IgD-negative memory B cell (primary cell): ENCODE measurements around the gene MAGI3. TPM values are rescaled to one million over a fixed set of nuclear protein-coding genes. Genes with fewer than 3 reads are reported as not detected.
"Not testable (repeated sequence)": the region's sequence is repeated elsewhere in the genome, so short reads cannot be mapped to it uniquely, and the experiment has no call there.

Experiments
- H3K27ac Mint-ChIP-seq, 3 donors: one replicate each; pipeline ENCODE4 v1.8.0; 2020 to 2022; ENCODE audit warnings: mild to moderate bottlenecking in 3 of 3, mixed read lengths in 3 of 3, moderate library complexity in 1 of 3
- H3K27me3 Mint-ChIP-seq: one replicate; pipeline ENCODE4 v1.8.0; 2021; ENCODE audit warnings: mixed read lengths
- H3K36me3 Mint-ChIP-seq: one replicate; pipeline ENCODE4 v1.8.0; 2020; ENCODE audit warnings: mild to moderate bottlenecking, mixed read lengths
- H3K4me1 Mint-ChIP-seq, 3 donors: one replicate each; pipeline ENCODE4 v1.8.0; 2020 to 2022; ENCODE audit warnings: mixed read lengths in 3 of 3, mild to moderate bottlenecking in 1 of 3
- H3K4me3 Mint-ChIP-seq, 4 donors: one replicate each; pipeline ENCODE4 v1.8.0; 2020 to 2022; ENCODE audit warnings: mild to moderate bottlenecking in 4 of 4, mixed read lengths in 4 of 4, moderate library complexity in 3 of 4
- H3K9me3 Mint-ChIP-seq, 3 donors: one replicate each; pipeline ENCODE4 v1.8.0; 2020 to 2021; ENCODE audit warnings: mixed read lengths in 3 of 3, mild to moderate bottlenecking in 1 of 3
- polyA plus RNA-seq: library from polyadenylated mRNA; unstranded; fragments of 300-500 nt; fragmentation: Illumina TruSeq; gene quantifications from one replicate; pipeline ENCODE4 v1.2.3, GENCODE V29; 2021

The MAGI3 gene
- polyA plus RNA-seq, 1 donor from 2014 or later = 0.36 TPM

- Mint-ChIP-seq H3K36me3 (peaks cover 21% of the 10 kb centered on the region), H3K9me3 (peaks cover 5 to 16% (median 11%) of the 10 kb centered on the region in 3 donors), H3K27ac (no peak overlapping the region), H3K4me3 (no peak overlapping the region), H3K27me3 (no peaks in the 10 kb centered on the region), H3K4me1 (peaks cover 0 to 3% (median 2%) of the 10 kb centered on the region in 3 donors)
Observed at GRCh38 chr1:113692824-113693431, 302.6 kb downstream of the MAGI3 start.

- Mint-ChIP-seq H3K36me3 (peaks cover 21% of the 10 kb centered on the region), H3K27ac (peak overlapping the region in 1 of 3 donors; percentile 0)
Observed at GRCh38 chr1:113694910-113695309, 304.6 kb downstream of the MAGI3 start.

GRCh38 chr1:113701429-113701828 is 311.1 kb downstream of the MAGI3 start:
- peaks cover 0 to 2% (median 0%) of the 10 kb centered on the region in 3 donors for H3K9me3 Mint-ChIP-seq
- H3K27me3 Mint-ChIP-seq = no peaks in the 10 kb centered on the region
- peaks cover 5% of the 10 kb centered on the region for H3K36me3 Mint-ChIP-seq
- peaks cover 4 to 10% (median 8%) of the 10 kb centered on the region in 3 donors for H3K4me1 Mint-ChIP-seq
- H3K4me3 Mint-ChIP-seq = peak overlapping the region in 1 of 4 donors; percentile 47
- H3K27ac Mint-ChIP-seq = peak overlapping the region in 1 of 3 donors; percentile 63

More at GRCh38 chr1:113694910-113695309, 304.6 kb downstream of the MAGI3 start:
- H3K9me3 Mint-ChIP-seq = peaks cover 5 to 16% (median 11%) of the 10 kb centered on the region in 3 donors
- no peaks in the 10 kb centered on the region for H3K27me3 Mint-ChIP-seq
- no peak overlapping the region for H3K4me3 Mint-ChIP-seq
- peaks cover 0 to 3% (median 2%) of the 10 kb centered on the region in 3 donors for H3K4me1 Mint-ChIP-seq

DNA sequence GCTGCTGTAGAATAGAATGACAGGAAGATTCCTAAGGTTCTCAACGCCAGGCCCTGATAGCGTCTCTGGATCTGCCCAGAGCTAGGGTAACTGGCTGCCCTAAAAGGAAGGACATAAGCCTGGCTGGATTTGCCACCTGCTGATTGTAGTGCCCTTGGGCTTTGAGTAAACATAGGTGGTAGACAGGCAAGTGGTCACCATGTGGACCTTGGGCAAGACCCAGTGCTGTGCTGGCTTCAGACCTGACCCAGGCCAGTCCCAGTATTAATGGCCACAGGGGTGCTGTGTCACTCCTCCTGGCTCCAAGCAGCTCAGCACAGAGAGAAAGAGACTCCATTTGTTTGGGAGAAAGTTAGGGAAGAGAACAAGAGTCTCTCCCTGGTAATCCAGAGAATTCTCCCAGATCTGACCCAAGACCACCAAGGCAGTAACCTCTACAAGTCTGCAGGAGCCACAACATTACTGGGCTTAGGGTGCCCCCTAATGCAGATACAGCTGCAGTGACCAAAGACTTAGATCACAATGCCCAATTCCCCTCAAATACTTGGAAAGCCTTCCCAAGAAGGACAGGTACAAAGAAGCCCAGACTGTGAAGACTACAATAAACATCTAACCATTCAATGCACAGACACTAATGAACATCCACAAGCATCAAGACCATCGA is 324.4 kb downstream of the MAGI3 start:
- Mint-ChIP-seq H3K27ac (peak overlapping the region in 1 of 3 donors; percentile 57), H3K27me3 (no peaks in the 10 kb centered on the region), H3K4me1 (peaks cover 0 to 2% (median 0%) of the 10 kb centered on the region in 3 donors), H3K4me3 (no peak overlapping the region), H3K9me3 (peaks cover 8 to 13% (median 12%) of the 10 kb centered on the region in 3 donors), H3K36me3 (peaks cover 40% of the 10 kb centered on the region)

GRCh38 chr1:113717506-113717905 is 327.2 kb downstream of the MAGI3 start:
- H3K27me3 Mint-ChIP-seq, H3K4me3 Mint-ChIP-seq, H3K4me1 Mint-ChIP-seq: not testable (repeated sequence)
- Mint-ChIP-seq H3K27ac (peak overlapping the region in 1 of 3 donors; percentile 78), H3K36me3 (peaks cover 51% of the 10 kb centered on the region), H3K9me3 (peaks cover 12 to 15% (median 13%) of the 10 kb centered on the region in 3 donors)

DNA sequence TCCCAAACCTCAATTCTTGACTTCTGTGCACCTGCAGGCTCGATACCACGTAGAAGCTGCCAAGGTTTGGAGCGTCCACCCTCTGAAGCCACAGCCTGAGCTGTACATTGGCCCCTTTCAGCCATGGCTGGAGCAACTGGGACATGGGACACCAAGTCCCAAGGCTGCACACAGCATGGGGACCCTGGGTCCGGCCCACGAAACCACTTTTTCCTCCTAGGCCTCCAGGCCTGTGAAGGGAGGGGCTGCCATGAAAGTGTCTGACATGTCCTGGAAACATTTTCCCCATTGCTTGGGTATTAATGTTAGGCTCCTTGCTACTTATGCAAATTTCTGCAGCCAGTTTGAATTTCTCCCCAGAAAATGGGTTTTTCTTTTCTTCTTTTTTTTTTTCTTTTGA is 328.3 kb downstream of the MAGI3 start:
- not testable (repeated sequence) for H3K27me3 Mint-ChIP-seq, H3K27ac Mint-ChIP-seq, H3K4me3 Mint-ChIP-seq, H3K4me1 Mint-ChIP-seq
- peaks cover 12 to 15% (median 13%) of the 10 kb centered on the region in 3 donors for H3K9me3 Mint-ChIP-seq
- H3K36me3 Mint-ChIP-seq = peaks cover 56% of the 10 kb centered on the region

GRCh38 chr1:113721010-113721409 is 330.7 kb downstream of the MAGI3 start:
- H3K36me3 Mint-ChIP-seq = peaks cover 48% of the 10 kb centered on the region
- no peak overlapping the region for H3K4me3 Mint-ChIP-seq
- peaks cover 12 to 15% (median 13%) of the 10 kb centered on the region in 3 donors for H3K9me3 Mint-ChIP-seq
- H3K27ac Mint-ChIP-seq = no peak overlapping the region
- H3K27me3 Mint-ChIP-seq = no peaks in the 10 kb centered on the region
- H3K4me1 Mint-ChIP-seq = peaks cover 0 to 2% (median 0%) of the 10 kb centered on the region in 3 donors

DNA sequence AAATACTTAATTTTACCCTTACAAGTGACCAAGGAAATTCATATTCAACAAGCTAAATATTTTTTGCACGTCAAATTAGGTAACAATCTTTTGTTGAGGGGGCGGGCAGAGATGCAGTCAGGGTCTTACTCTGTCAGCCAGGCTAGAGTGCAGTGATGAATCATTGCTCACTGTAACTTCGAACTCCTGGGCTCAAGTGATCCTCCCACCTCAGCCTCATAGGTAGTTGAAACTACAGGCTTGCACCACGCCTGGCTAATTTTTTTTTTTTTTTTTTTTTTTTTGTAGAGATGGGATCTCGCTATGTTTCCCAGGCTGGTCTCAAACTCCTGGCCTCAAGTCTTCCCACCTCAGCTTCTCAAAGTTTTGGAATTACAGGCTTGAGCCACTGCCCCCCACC is 342.5 kb downstream of the MAGI3 start:
- Mint-ChIP-seq H3K27ac (no peak overlapping the region), H3K4me1 (no peaks in the 10 kb centered on the region), H3K4me3 (no peak overlapping the region), H3K9me3 (peaks cover 0 to 5% (median 0%) of the 10 kb centered on the region in 3 donors), H3K36me3 (peaks cover 14% of the 10 kb centered on the region), H3K27me3 (no peaks in the 10 kb centered on the region)

DNA sequence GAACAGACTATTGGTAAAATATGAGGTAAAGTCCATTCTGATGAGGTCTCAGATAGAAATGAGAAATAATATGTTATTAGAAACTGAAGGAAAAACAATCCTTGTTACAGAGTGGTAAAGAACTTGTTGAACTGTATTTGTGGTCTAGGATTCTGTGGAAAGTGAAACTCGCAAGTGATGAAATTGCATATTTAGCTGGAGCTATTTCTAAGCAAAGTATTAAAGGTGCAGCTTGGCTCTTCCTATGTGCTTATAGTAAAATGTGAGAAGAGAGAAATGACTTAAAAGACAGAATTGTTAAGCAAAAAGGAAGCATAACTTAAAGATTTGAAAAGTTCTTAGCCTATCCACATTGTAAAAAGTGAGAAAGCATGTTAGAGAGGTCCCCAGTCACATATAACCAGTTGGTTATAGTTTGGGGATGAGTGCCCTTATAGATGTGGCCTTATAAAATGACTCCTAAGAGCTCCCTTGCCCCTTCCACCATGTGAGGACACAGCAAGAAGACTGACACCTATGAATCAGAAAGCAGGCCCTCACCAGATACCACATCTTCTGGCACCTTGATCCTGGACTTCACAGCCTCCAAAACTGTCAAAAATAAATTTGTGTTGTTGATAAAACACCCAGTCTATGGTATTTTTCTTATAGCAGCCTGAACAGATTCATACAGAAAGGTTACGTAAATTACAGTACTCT is 344.2 kb downstream of the MAGI3 start:
- no peaks in the 10 kb centered on the region for H3K9me3 Mint-ChIP-seq
- H3K27ac Mint-ChIP-seq = peak overlapping the region in 1 of 3 donors; percentile 6
- H3K4me3 Mint-ChIP-seq = no peak overlapping the region
- H3K36me3 Mint-ChIP-seq = peaks cover 12% of the 10 kb centered on the region
- H3K27me3 Mint-ChIP-seq = no peaks in the 10 kb centered on the region
- H3K4me1 Mint-ChIP-seq = no peaks in the 10 kb centered on the region
